ENCODE measurements around the gene CETP.
"Not testable (repeated sequence)": the region's sequence is repeated elsewhere in the genome, so short reads cannot be mapped to it uniquely, and the experiment has no call there.

The CETP gene

GRCh38 chr16:56982695-56983094, 20.9 kb downstream of the CETP start:
- DNase-seq, result no peak

- no peak for DNase-seq
Measured at GRCh38 chr16:56983211-56983751, 21.5 kb downstream of the CETP start.

- no peak for DNase-seq
Measured at GRCh38 chr16:56984639-56985038, 22.9 kb downstream of the CETP start.

- DNase-seq, result no peak
Measured at GRCh38 chr16:56985288-56985961, 23.7 kb downstream of the CETP start.

GRCh38 chr16:56985962-56986360, 24.2 kb downstream of the CETP start:
- no peak for DNase-seq

- no peak for DNase-seq
Measured at GRCh38 chr16:56986361-56986760, 24.6 kb downstream of the CETP start.

GRCh38 chr16:56986908-56987307, 25.2 kb downstream of the CETP start:
- not testable (repeated sequence) for DNase-seq

GRCh38 chr16:56987692-56988091, 25.9 kb downstream of the CETP start:
- DNase-seq, result no peak

- DNase-seq, result no peak
Measured at GRCh38 chr16:56988161-56988947, 26.6 kb downstream of the CETP start.

- DNase-seq, result peak; percentile 92
Measured at GRCh38 chr16:56988948-56989945, 27.5 kb downstream of the CETP start, which contains the start of gene NLRC5. TSS of gene NLRC5 (plus strand) at chr16:56989557. CDS start at chr16:57020713, 31,156 bp downstream.

- DNase-seq, result no peak
Measured at GRCh38 chr16:56989988-56990387, 28.2 kb downstream of the CETP start.

- DNase-seq, result no peak
Measured at GRCh38 chr16:56990407-56991286, 28.9 kb downstream of the CETP start.

GRCh38 chr16:56992431-56992830, 30.7 kb downstream of the CETP start:
- DNase-seq, result not testable (repeated sequence)

GRCh38 chr16:56993204-56993603, 31.5 kb downstream of the CETP start:
- no peak for DNase-seq

- no peak for DNase-seq
Measured at GRCh38 chr16:56994311-56994710, 32.6 kb downstream of the CETP start.

GRCh38 chr16:56995136-56995805, 33.5 kb downstream of the CETP start:
- no peak for DNase-seq

GRCh38 chr16:56997264-56997663, 35.5 kb downstream of the CETP start:
- no peak for DNase-seq

GRCh38 chr16:56997931-56998330, 36.2 kb downstream of the CETP start:
- no peak for DNase-seq

GRCh38 chr16:56998352-56998751, 36.6 kb downstream of the CETP start:
- DNase-seq, result no peak

- no peak for DNase-seq
Measured at GRCh38 chr16:56998861-56999260, 37.1 kb downstream of the CETP start.
